ENCODE data around the gene TPSD1.

DNA sequence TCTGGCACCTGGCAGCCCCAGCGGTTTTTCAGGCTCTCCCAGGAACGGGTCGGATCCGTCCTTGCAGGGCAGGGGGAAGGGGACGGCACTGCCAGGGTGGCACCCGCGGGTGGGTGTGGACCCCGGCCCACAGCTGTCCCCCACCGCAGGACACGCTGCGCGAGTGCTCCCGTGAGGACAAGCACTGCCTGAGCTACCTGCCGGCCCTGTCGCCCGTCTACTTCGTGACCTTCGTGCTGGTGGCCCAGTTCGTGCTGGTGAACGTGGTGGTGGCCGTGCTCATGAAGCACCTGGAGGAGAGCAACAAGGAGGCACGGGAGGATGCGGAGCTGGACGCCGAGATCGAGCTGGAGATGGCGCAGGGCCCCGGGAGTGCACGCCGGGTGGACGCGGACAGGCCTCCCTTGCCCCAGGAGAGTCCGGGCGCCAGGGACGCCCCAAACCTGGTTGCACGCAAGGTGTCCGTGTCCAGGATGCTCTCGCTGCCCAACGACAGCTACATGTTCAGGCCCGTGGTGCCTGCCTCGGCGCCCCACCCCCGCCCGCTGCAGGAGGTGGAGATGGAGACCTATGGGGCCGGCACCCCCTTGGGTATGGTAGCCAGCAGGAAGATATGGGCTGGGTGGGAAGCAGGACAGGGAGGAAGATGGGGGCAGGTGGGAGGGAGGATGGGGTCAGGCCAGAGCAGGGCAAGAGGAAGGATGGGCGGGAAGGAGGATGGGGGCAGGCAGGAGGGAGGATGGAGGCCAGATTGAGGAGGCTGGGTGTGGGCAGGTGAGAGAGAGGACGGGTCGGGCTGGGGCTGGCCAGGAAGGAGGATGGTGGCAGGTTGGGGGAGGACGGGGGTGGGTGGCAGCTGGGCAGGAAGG, 37.6 kb upstream of the TPSD1 start:
- TF ChIP-seq, protein P1, sequence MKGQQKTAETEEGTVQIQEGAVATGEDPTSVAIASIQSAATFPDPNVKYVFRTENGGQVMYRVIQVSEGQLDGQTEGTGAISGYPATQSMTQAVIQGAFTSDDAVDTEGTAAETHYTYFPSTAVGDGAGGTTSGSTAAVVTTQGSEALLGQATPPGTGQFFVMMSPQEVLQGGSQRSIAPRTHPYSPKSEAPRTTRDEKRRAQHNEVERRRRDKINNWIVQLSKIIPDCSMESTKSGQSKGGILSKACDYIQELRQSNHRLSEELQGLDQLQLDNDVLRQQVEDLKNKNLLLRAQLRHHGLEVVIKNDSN (IDR thresholded peaks at IDR 0.05; ENCODE audit: borderline replicate concordance, low read depth): no peak
- TF ChIP-seq, protein P2, sequence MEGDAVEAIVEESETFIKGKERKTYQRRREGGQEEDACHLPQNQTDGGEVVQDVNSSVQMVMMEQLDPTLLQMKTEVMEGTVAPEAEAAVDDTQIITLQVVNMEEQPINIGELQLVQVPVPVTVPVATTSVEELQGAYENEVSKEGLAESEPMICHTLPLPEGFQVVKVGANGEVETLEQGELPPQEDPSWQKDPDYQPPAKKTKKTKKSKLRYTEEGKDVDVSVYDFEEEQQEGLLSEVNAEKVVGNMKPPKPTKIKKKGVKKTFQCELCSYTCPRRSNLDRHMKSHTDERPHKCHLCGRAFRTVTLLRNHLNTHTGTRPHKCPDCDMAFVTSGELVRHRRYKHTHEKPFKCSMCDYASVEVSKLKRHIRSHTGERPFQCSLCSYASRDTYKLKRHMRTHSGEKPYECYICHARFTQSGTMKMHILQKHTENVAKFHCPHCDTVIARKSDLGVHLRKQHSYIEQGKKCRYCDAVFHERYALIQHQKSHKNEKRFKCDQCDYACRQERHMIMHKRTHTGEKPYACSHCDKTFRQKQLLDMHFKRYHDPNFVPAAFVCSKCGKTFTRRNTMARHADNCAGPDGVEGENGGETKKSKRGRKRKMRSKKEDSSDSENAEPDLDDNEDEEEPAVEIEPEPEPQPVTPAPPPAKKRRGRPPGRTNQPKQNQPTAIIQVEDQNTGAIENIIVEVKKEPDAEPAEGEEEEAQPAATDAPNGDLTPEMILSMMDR (IDR thresholded peaks at IDR 0.05): no peak
- TF ChIP-seq MAX (IDR thresholded peaks at IDR 0.05; ENCODE audit: low read depth) (no peak), POLR2AphosphoS5 (IDR thresholded peaks at IDR 0.05; ENCODE audit: low read depth, low read length) (no peak), EP300 (IDR thresholded peaks at IDR 0.05; ENCODE audit: borderline replicate concordance in 1 of 2, low read depth in 1 of 2, low read length in 1 of 2) (no peak), EZH2phosphoT487 (IDR thresholded peaks at IDR 0.05; ENCODE audit: borderline replicate concordance, low read depth) (no peak), JUND (IDR thresholded peaks at IDR 0.05) (no peak), FOXM1 (IDR thresholded peaks at IDR 0.05; ENCODE audit: low read depth) (no peak), MXI1 (IDR thresholded peaks at IDR 0.05; ENCODE audit: low read depth, low read length) (no peak), RCOR1 (IDR thresholded peaks at IDR 0.05; ENCODE audit: low read length) (no peak), RFX5 (IDR thresholded peaks at IDR 0.05; ENCODE audit: low read length) (no peak), NFIC (IDR thresholded peaks at IDR 0.05; ENCODE audit: borderline replicate concordance) (no peak), TAF1 (IDR thresholded peaks at IDR 0.05; ENCODE audit: borderline replicate concordance, low read depth, low read length) (no peak)
- TF ChIP-seq, protein P3, sequence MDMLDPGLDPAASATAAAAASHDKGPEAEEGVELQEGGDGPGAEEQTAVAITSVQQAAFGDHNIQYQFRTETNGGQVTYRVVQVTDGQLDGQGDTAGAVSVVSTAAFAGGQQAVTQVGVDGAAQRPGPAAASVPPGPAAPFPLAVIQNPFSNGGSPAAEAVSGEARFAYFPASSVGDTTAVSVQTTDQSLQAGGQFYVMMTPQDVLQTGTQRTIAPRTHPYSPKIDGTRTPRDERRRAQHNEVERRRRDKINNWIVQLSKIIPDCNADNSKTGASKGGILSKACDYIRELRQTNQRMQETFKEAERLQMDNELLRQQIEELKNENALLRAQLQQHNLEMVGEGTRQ (IDR thresholded peaks at IDR 0.05; ENCODE audit: borderline replicate concordance, low read depth, low read length): no peak
